ENCODE measurements around the gene CARMIL3. TPM values are rescaled to one million over a fixed set of nuclear protein-coding genes. Genes with fewer than 3 reads are reported as not detected.

The CARMIL3 gene
- total RNA-seq, 1 experiment from 2014 or later, result 0.33 TPM

- TSS peak; percentile 61 for BruUV-seq (replicated peaks)
- no peak for TF ChIP-seq CTCF (IDR thresholded peaks at IDR 0.05; ENCODE audit: unreplicated experiment)
- DNase-seq, result peak; percentile 96
These were observed 42.4 kb downstream of the CARMIL3 start, which contains the start of gene PCK2 for GRCh38 chr14:24093901-24094840. TSS of gene PCK2 (plus strand) at chr14:24094311. CDS start at chr14:24094406, 95 bp downstream.

GRCh38 chr14:24094841-24095270 lies 43.0 kb downstream of the CARMIL3 start:
- no TSS peak for BruUV-seq (replicated peaks)
- Mint-ChIP-seq H3K4me3 (ENCODE audit: low read depth, unreplicated experiment) (peak overlapping the region; percentile 92), H3K9me3 (ENCODE audit: low read depth, unreplicated experiment) (no peaks in the 10 kb centered on the region), H3K4me1 (ENCODE audit: low read depth, unreplicated experiment) (peaks cover 27% of the 10 kb centered on the region), H3K27ac (ENCODE audit: unreplicated experiment) (peak overlapping the region; percentile 94), H3K36me3 (ENCODE audit: insufficient read depth, unreplicated experiment) (peaks cover 43% of the 10 kb centered on the region), H3K27me3 (ENCODE audit: unreplicated experiment) (no peaks in the 10 kb centered on the region)
- intact Hi-C loops (cut with micrococcal nuclease; ENCODE audit: unreplicated experiment), result no loop called here
- no peak for TF ChIP-seq CTCF (IDR thresholded peaks at IDR 0.05; ENCODE audit: unreplicated experiment)
- CTCF ChIA-PET, result interaction anchor here (0.6 to 5.7 kb wide), 6 partner anchors 14 to 103 kb away, joined by 3 to 68 read pairs (median 14); partner anchors contain the start of genes DCAF11, IRF9 and NRL
- DNase-seq, result no peak

More at GRCh38 chr14:24093901-24094840, 42.4 kb downstream of the CARMIL3 start, which contains the start of gene PCK2:
- intact Hi-C loops (cut with micrococcal nuclease; ENCODE audit: unreplicated experiment), result no loop called here
- H3K36me3 Mint-ChIP-seq (ENCODE audit: insufficient read depth, unreplicated experiment), result peaks cover 40% of the 10 kb centered on the region
- CTCF ChIA-PET, result interaction anchor here (0.6 to 5.7 kb wide), 13 partner anchors 9 to 126 kb away, joined by 3 to 68 read pairs (median 6); partner anchors contain the start of genes DCAF11, IRF9, NRL and PSME1
- peak within 1 kb of the TSS; percentile 94 for H3K27ac Mint-ChIP-seq (ENCODE audit: unreplicated experiment)
- peak within 1 kb of the TSS; percentile 92 for H3K4me3 Mint-ChIP-seq (ENCODE audit: low read depth, unreplicated experiment)
- H3K27me3 Mint-ChIP-seq (ENCODE audit: unreplicated experiment), result no peaks in the 10 kb centered on the region
- peaks cover 27% of the 10 kb centered on the region for H3K4me1 Mint-ChIP-seq (ENCODE audit: low read depth, unreplicated experiment)
- no peaks in the 10 kb centered on the region for H3K9me3 Mint-ChIP-seq (ENCODE audit: low read depth, unreplicated experiment)

GRCh38 chr14:24095271-24096068 lies 43.7 kb downstream of the CARMIL3 start:
- peaks cover 49% of the 10 kb centered on the region for H3K36me3 Mint-ChIP-seq (ENCODE audit: insufficient read depth, unreplicated experiment)
- CTCF ChIA-PET, result interaction anchor here (0.8 to 5.7 kb wide), 5 partner anchors 13 to 65 kb away, joined by 3 to 68 read pairs (median 23); partner anchors contain the start of genes DCAF11, IRF9 and NRL
- peak overlapping the region; percentile 92 for H3K4me3 Mint-ChIP-seq (ENCODE audit: low read depth, unreplicated experiment)
- H3K27me3 Mint-ChIP-seq (ENCODE audit: unreplicated experiment), result no peaks in the 10 kb centered on the region
- no peaks in the 10 kb centered on the region for H3K9me3 Mint-ChIP-seq (ENCODE audit: low read depth, unreplicated experiment)
- intact Hi-C loops (cut with micrococcal nuclease; ENCODE audit: unreplicated experiment), result no loop called here
- no TSS peak for BruUV-seq (replicated peaks)
- peak overlapping the region; percentile 94 for H3K27ac Mint-ChIP-seq (ENCODE audit: unreplicated experiment)
- H3K4me1 Mint-ChIP-seq (ENCODE audit: low read depth, unreplicated experiment), result peaks cover 27% of the 10 kb centered on the region
- no peak for TF ChIP-seq CTCF (IDR thresholded peaks at IDR 0.05; ENCODE audit: unreplicated experiment)
- DNase-seq, result peak; percentile 34

Data from Calu3 (cell line).